ENCODE data around the gene RFESD.

- no peak for TF ChIP-seq POLR2AphosphoS5 (IDR thresholded peaks at IDR 0.05)
- no peak for TF ChIP-seq CTCF (IDR thresholded peaks at IDR 0.05)
- TF ChIP-seq POLR2A (IDR thresholded peaks at IDR 0.05): no peak
These were observed 22.2 kb downstream of the RFESD start for GRCh38 chr5:95668728-95669127.

Data from stomach (tissue), 4 donors.